HCT116 (cell line): ENCODE data around the gene SELE. TPM values are rescaled to one million over a fixed set of nuclear protein-coding genes. Genes with fewer than 3 reads are reported as not detected.

Source experiments
- ATAC-seq: fragments of 200-7000 bp; cut with Tn5 transposase; 2 replicates; pipeline ENCODE4 v1.9.1; 2020; ENCODE audit warnings: mild to moderate bottlenecking, moderate library complexity
- BruUV-seq: library from RNA; stranded (reverse); fragments of 400-500 nt; replicated peaks from 2 replicates; lab custom pipeline; 2021; lab: Mats Ljungman, UMichigan
- CTCF ChIA-PET: fragments of 300-600 bp; sonication (Branson Sonifier 250); formaldehyde crosslinking; loops from one replicate; lab custom pipeline; 2021; ENCODE audit warnings: antibody characterized with exemption; lab: Charles Lee
- POLR2A ChIA-PET: fragments of 300-600, 350-600 bp; sonication (Branson Sonifier 250); formaldehyde crosslinking; loops from one replicate; lab custom pipeline; 2021; ENCODE audit warnings: antibody characterized with exemption; lab: Charles Lee
- RAD21 ChIA-PET, 2 experiments: fragments of 300-600 bp; sonication (Branson Sonifier 250); formaldehyde crosslinking; loops; one replicate each; lab custom pipeline; 2023; ENCODE audit warnings: low total read pairs in 2 of 2; ENCODE audit not compliant: uncharacterized antibody in 2 of 2, unreplicated experiment in 2 of 2, low non-redundant PET in 1 of 2; lab: Charles Lee
- DNase-seq: peaks from one replicate; pipeline ENCODE4 v3.0.0-alpha.2; 2010; ENCODE audit warnings: low read depth, low spot score
- H2AFZ ChIP-seq: fragments of 200-600 bp; shearing (Covaris generic), sonication (generic); 2 replicates; pipeline ENCODE4 v1.6.1; 2017; ENCODE audit warnings: low read depth, mixed run types, mixed read lengths, antibody characterized with exemption, low read length; ENCODE audit not compliant: poor library complexity, severe bottlenecking
- H3K27ac ChIP-seq: 2 replicates; pipeline ENCODE4 v1.5.1; 2012; ENCODE audit warnings: low read depth, low read length
- H3K27me3 ChIP-seq: fragments of 200-600 bp; sonication (generic); 2 replicates; pipeline ENCODE4 v1.6.1; 2016; ENCODE audit warnings: mixed run types, low read length, mixed read lengths; ENCODE audit not compliant: insufficient read depth
- H3K36me3 ChIP-seq, 2 experiments: fragments of 200-500 bp in 1 of 2; fragments of 200-600 bp in 1 of 2; sonication (Bioruptor generic) in 1 of 2; sonication (generic) in 1 of 2; 2 replicates each; pipeline versions ENCODE4 v1.5.1 to v1.6.1; 2014 to 2016; ENCODE audit warnings: low read length in 2 of 2, inconsistent platforms in 1 of 2, mixed read lengths in 1 of 2, mixed run types in 1 of 2; ENCODE audit not compliant: insufficient read depth in 2 of 2, control insufficient read depth in 1 of 2
- H3K4me1 ChIP-seq, 2 experiments: fragments of 200-600 bp in 1 of 2; sonication (generic) in 1 of 2; 2 replicates each; pipeline versions ENCODE4 v1.5.1 to v1.6.1; 2012 to 2017; ENCODE audit warnings: low read length in 2 of 2, inconsistent platforms in 1 of 2, mild to moderate bottlenecking in 1 of 2, mixed read lengths in 1 of 2, mixed run types in 1 of 2, moderate library complexity in 1 of 2; ENCODE audit not compliant: insufficient read depth in 2 of 2, control insufficient read depth in 1 of 2
- H3K4me2 ChIP-seq: fragments of 200-600 bp; sonication (generic); 2 replicates; pipeline ENCODE4 v1.6.1; 2017; ENCODE audit warnings: mixed run types, low read length, mixed read lengths
- H3K4me3 ChIP-seq, 2 experiments: fragments of 200-600 bp in 1 of 2; sonication (generic) in 1 of 2; replicated peaks in 1 of 2; 2 replicates each; pipeline ENCODE4 v1.5.1; 2011 to 2016; ENCODE audit warnings: low read length in 2 of 2, control low read depth in 1 of 2, low read depth in 1 of 2, mild to moderate bottlenecking in 1 of 2, mixed read lengths in 1 of 2, mixed run types in 1 of 2
- H3K79me2 ChIP-seq: fragments of 200-600 bp; sonication (generic); 2 replicates; pipeline ENCODE4 v1.6.1; 2017; ENCODE audit warnings: mild to moderate bottlenecking, mixed run types, low read length, moderate library complexity, mixed read lengths; ENCODE audit not compliant: insufficient read depth
- H3K9ac ChIP-seq: fragments of 200-600 bp; sonication (generic); 2 replicates; pipeline ENCODE4 v1.6.1; 2016; ENCODE audit warnings: low read length, mixed read lengths
- H3K9me2 ChIP-seq: fragments of 200-600 bp; sonication (generic), shearing (Covaris generic); 2 replicates; pipeline ENCODE4 v1.6.1; 2017; ENCODE audit warnings: mixed run types, mild to moderate bottlenecking, moderate library complexity; ENCODE audit not compliant: insufficient read depth
- H3K9me3 ChIP-seq, 2 experiments: fragments of 200-500 bp in 1 of 2; fragments of 200-600 bp in 1 of 2; sonication (Bioruptor generic) in 1 of 2; sonication (generic) in 1 of 2; 2 replicates each; pipeline ENCODE4 v1.6.1; 2014 to 2017; ENCODE audit warnings: low read length in 2 of 2, mixed read lengths in 2 of 2, inconsistent platforms in 1 of 2, low read depth in 1 of 2, mild to moderate bottlenecking in 1 of 2, mixed run types in 1 of 2, moderate library complexity in 1 of 2; ENCODE audit not compliant: control insufficient read depth in 1 of 2, insufficient read depth in 1 of 2
- H4K20me1 ChIP-seq: fragments of 200-600 bp; sonication (generic), shearing (Covaris generic); 2 replicates; pipeline ENCODE4 v1.6.1; 2017; ENCODE audit warnings: mixed run types, mild to moderate bottlenecking, moderate library complexity; ENCODE audit not compliant: insufficient read depth
- CBX3 ChIP-seq: IDR thresholded peaks from 2 replicates; pipeline ENCODE4 v1.6.1; 2012; ENCODE audit warnings: low read depth
- ELF1 ChIP-seq: IDR thresholded peaks from 2 replicates; pipeline ENCODE4 v1.6.1; 2012; ENCODE audit warnings: low read depth, borderline replicate concordance
- JUND ChIP-seq: IDR thresholded peaks from 2 replicates; pipeline ENCODE4 v1.6.1; 2012
- POLR2A ChIP-seq: IDR thresholded peaks from 2 replicates; pipeline ENCODE4 v1.7.0; 2011; ENCODE audit warnings: borderline replicate concordance; ENCODE audit not compliant: insufficient read depth, insufficient read length; ENCODE audit errors: extremely low read depth
- POLR2AphosphoS5 ChIP-seq: IDR thresholded peaks from 2 replicates; pipeline ENCODE4 v1.6.1; 2011; ENCODE audit warnings: mild to moderate bottlenecking, low read depth, low read length, moderate library complexity
- RAD21 ChIP-seq: IDR thresholded peaks from 2 replicates; pipeline ENCODE4 v1.6.1; 2012; ENCODE audit warnings: low read depth, mild to moderate bottlenecking
- SP1 ChIP-seq: IDR thresholded peaks from 2 replicates; pipeline ENCODE4 v1.6.1; 2012; ENCODE audit warnings: low read depth
- TCF7L2 ChIP-seq: IDR thresholded peaks from 2 replicates; pipeline ENCODE4 v1.7.0; 2011; ENCODE audit warnings: borderline replicate concordance, inconsistent platforms; ENCODE audit not compliant: insufficient read depth, insufficient read length; ENCODE audit errors: extremely low read depth
- ZNF274 ChIP-seq: fragments of 200-500 bp; sonication (Bioruptor generic); IDR thresholded peaks from 2 replicates; pipeline ENCODE4 v1.6.1; 2014; ENCODE audit warnings: mild to moderate bottlenecking, low read depth, low read length, inconsistent platforms
- intact Hi-C: fragments of 100-400 bp; cut with micrococcal nuclease; formaldehyde crosslinking; loops from 2 replicates; pipeline ENCODE4 v1.10.0; 2022
- total RNA-seq: library from RNA; stranded (reverse); gene quantifications from one replicate; pipeline ENCODE4 v1.2.1, GENCODE V29; 2021; ENCODE audit not compliant: unreplicated experiment
- TF ChIP-seq, protein P1 (sequence below): IDR thresholded peaks from 2 replicates; pipeline ENCODE4 v1.6.1; 2011; ENCODE audit warnings: mild to moderate bottlenecking, low read length, moderate library complexity; ENCODE audit not compliant: insufficient replicate concordance; ENCODE audit errors: extremely low read depth
- TF ChIP-seq, protein P2 (sequence below): IDR thresholded peaks from 2 replicates; pipeline ENCODE4 v1.6.1; 2012
- TF ChIP-seq, protein P3 (sequence below), 3 experiments: fragments of 200-600 bp in 1 of 3; sonication (generic) in 1 of 3; IDR thresholded peaks in 2 of 3; conservative IDR thresholded peaks in 1 of 3; 2 replicates each; pipeline ENCODE4 v1.5.1; 2012 to 2017; ENCODE audit warnings: low read depth in 2 of 3, low read length in 2 of 3, antibody characterized with exemption in 1 of 3, borderline replicate concordance in 1 of 3, control low read depth in 1 of 3, mild to moderate bottlenecking in 1 of 3, mixed read lengths in 1 of 3, mixed run types in 1 of 3, moderate library complexity in 1 of 3; ENCODE audit not compliant: insufficient read depth in 1 of 3

The SELE gene
- total RNA-seq, 1 experiment from 2014 or later: not detected

DNA sequence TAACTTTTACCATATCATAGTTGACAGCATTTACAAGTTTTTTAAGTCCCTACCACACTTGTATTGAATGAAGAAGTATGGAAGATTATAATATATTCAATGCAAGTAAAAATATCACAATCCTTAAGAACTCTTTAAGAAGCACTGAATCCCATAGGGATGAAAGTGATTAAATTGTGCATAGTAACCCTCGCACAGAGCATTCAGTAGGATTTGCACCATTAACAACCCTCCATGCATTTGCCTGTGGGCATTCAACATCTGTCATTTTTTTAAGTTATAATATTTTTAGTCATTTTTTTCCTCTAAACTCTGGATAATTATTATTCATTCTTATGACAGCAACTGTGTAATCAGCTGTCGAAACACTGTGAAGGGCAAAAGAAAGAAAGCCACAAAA is 10.1 kb downstream of the SELE start:
- Histone ChIP-seq H2AFZ (no peak overlapping the region), H3K27ac (no peak overlapping the region)
- no peak for TF ChIP-seq ZNF274
- no peak for TF ChIP-seq TCF7L2
- TF ChIP-seq, protein P1, sequence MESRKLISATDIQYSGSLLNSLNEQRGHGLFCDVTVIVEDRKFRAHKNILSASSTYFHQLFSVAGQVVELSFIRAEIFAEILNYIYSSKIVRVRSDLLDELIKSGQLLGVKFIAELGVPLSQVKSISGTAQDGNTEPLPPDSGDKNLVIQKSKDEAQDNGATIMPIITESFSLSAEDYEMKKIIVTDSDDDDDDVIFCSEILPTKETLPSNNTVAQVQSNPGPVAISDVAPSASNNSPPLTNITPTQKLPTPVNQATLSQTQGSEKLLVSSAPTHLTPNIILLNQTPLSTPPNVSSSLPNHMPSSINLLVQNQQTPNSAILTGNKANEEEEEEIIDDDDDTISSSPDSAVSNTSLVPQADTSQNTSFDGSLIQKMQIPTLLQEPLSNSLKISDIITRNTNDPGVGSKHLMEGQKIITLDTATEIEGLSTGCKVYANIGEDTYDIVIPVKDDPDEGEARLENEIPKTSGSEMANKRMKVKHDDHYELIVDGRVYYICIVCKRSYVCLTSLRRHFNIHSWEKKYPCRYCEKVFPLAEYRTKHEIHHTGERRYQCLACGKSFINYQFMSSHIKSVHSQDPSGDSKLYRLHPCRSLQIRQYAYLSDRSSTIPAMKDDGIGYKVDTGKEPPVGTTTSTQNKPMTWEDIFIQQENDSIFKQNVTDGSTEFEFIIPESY: no peak
- no peak for TF ChIP-seq ELF1
- no peak for TF ChIP-seq SP1
- TF ChIP-seq POLR2AphosphoS5: no peak
- TF ChIP-seq, protein P2, sequence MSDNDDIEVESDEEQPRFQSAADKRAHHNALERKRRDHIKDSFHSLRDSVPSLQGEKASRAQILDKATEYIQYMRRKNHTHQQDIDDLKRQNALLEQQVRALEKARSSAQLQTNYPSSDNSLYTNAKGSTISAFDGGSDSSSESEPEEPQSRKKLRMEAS: no peak
- no peak for TF ChIP-seq POLR2A
- no peak for TF ChIP-seq JUND
- TF ChIP-seq CBX3: no peak
- TF ChIP-seq RAD21: no peak
- TF ChIP-seq, protein P3, sequence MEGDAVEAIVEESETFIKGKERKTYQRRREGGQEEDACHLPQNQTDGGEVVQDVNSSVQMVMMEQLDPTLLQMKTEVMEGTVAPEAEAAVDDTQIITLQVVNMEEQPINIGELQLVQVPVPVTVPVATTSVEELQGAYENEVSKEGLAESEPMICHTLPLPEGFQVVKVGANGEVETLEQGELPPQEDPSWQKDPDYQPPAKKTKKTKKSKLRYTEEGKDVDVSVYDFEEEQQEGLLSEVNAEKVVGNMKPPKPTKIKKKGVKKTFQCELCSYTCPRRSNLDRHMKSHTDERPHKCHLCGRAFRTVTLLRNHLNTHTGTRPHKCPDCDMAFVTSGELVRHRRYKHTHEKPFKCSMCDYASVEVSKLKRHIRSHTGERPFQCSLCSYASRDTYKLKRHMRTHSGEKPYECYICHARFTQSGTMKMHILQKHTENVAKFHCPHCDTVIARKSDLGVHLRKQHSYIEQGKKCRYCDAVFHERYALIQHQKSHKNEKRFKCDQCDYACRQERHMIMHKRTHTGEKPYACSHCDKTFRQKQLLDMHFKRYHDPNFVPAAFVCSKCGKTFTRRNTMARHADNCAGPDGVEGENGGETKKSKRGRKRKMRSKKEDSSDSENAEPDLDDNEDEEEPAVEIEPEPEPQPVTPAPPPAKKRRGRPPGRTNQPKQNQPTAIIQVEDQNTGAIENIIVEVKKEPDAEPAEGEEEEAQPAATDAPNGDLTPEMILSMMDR (IDR thresholded peaks at IDR 0.05 in 2 of 3, conservative IDR thresholded peaks at IDR 0.05 in 1 of 3; ENCODE audit: borderline replicate concordance in 1 of 3, insufficient read depth in 1 of 3, low read depth in 2 of 3, low read length in 2 of 3): no peak
- TF ChIP-seq, all 23 proteins: peak for 0
- BruUV-seq: no TSS peak
- H3K27me3 ChIP-seq: no peaks in the 10 kb centered on the region
- H4K20me1 ChIP-seq: no peaks in the 10 kb centered on the region
- H3K36me3 ChIP-seq: no peaks in the 10 kb centered on the region
- H3K9me3 ChIP-seq: no peaks in the 10 kb centered on the region
- ATAC-seq (no peak), DNase-seq (no peak)
- H3K9ac ChIP-seq: no peak overlapping the region
- ChIA-PET CTCF (no interaction called here), POLR2A (no interaction called here), RAD21 (no interaction called here)
- no peaks in the 10 kb centered on the region for H3K4me1 ChIP-seq
- intact Hi-C loops: no loop called here
- no peak overlapping the region for H3K4me2 ChIP-seq
- no peaks in the 10 kb centered on the region for H3K9me2 ChIP-seq
- no peak overlapping the region for H3K4me3 ChIP-seq
- H3K79me2 ChIP-seq: no peaks in the 10 kb centered on the region
